ENCODE results near the gene KCTD18. TPM values are rescaled to one million over a fixed set of nuclear protein-coding genes. Genes with fewer than 3 reads are reported as not detected.

KCTD18 gene
- total RNA-seq, 1 donor from 2014 or later: 13.0 TPM

GRCh38 chr2:200446612-200447011 is 63.3 kb downstream of the KCTD18 start:
- DNase-seq (no peak), ATAC-seq (no peak)
- Histone ChIP-seq H3K9me3 (no peaks in the 10 kb centered on the region), H3K36me3 (peaks cover 10% of the 10 kb centered on the region), H3K27me3 (no peaks in the 10 kb centered on the region), H3K4me3 (no peak overlapping the region), H3K27ac (no peak overlapping the region), H3K4me1 (no peaks in the 10 kb centered on the region)
- TF ChIP-seq CTCF (IDR thresholded peaks at IDR 0.05): no peak
- intact Hi-C loops (cut with DNase I): no loop called here

GRCh38 chr2:200445284-200445683 is 64.6 kb downstream of the KCTD18 start:
- H3K9me3 ChIP-seq: no peaks in the 10 kb centered on the region

GRCh38 chr2:200444530-200444929 is 65.3 kb downstream of the KCTD18 start:
- ATAC-seq (peak; percentile 36), DNase-seq (no peak)
- Histone ChIP-seq H3K27ac (no peak overlapping the region), H3K4me3 (no peak overlapping the region), H3K27me3 (no peaks in the 10 kb centered on the region), H3K4me1 (no peaks in the 10 kb centered on the region), H3K9me3 (no peaks in the 10 kb centered on the region), H3K36me3 (peaks cover 19% of the 10 kb centered on the region)
- TF ChIP-seq CTCF (IDR thresholded peaks at IDR 0.05): no peak
- intact Hi-C loops (cut with DNase I): no loop called here

More at GRCh38 chr2:200445284-200445683, 64.6 kb downstream of the KCTD18 start:
- Histone ChIP-seq H3K4me3 (no peak overlapping the region), H3K36me3 (peaks cover 22% of the 10 kb centered on the region), H3K27me3 (no peaks in the 10 kb centered on the region), H3K4me1 (no peaks in the 10 kb centered on the region), H3K27ac (no peak overlapping the region)
- DNase-seq (no peak), ATAC-seq (no peak)
- no peak for TF ChIP-seq CTCF (IDR thresholded peaks at IDR 0.05)
- intact Hi-C loops (cut with DNase I): no loop called here

GRCh38 chr2:200443916-200444315 is 66.0 kb downstream of the KCTD18 start:
- Histone ChIP-seq H3K36me3 (peaks cover 19% of the 10 kb centered on the region), H3K4me1 (no peaks in the 10 kb centered on the region), H3K4me3 (no peak overlapping the region), H3K27me3 (no peaks in the 10 kb centered on the region), H3K27ac (no peak overlapping the region), H3K9me3 (no peaks in the 10 kb centered on the region)
- intact Hi-C loops (cut with DNase I): no loop called here
- no peak for ATAC-seq
- TF ChIP-seq CTCF (IDR thresholded peaks at IDR 0.05): no peak
- DNase-seq: no peak

GRCh38 chr2:200443376-200443775 is 66.5 kb downstream of the KCTD18 start:
- H3K27me3 ChIP-seq: no peaks in the 10 kb centered on the region
- peaks cover 19% of the 10 kb centered on the region for H3K36me3 ChIP-seq
- intact Hi-C loops (cut with DNase I): no loop called here
- TF ChIP-seq CTCF (IDR thresholded peaks at IDR 0.05): no peak
- no peak for ATAC-seq
- no peak for DNase-seq
- H3K27ac ChIP-seq: no peak overlapping the region
- no peak overlapping the region for H3K4me3 ChIP-seq
- H3K9me3 ChIP-seq: no peaks in the 10 kb centered on the region
- H3K4me1 ChIP-seq: no peaks in the 10 kb centered on the region

GRCh38 chr2:200442471-200442870 is 67.4 kb downstream of the KCTD18 start:
- H3K9me3 ChIP-seq: no peaks in the 10 kb centered on the region
- H3K4me1 ChIP-seq: no peaks in the 10 kb centered on the region
- H3K36me3 ChIP-seq: peaks cover 19% of the 10 kb centered on the region
- intact Hi-C loops (cut with DNase I): no loop called here
- DNase-seq: no peak
- H3K27me3 ChIP-seq: no peaks in the 10 kb centered on the region
- no peak overlapping the region for H3K4me3 ChIP-seq
- no peak for ATAC-seq
- H3K27ac ChIP-seq: no peak overlapping the region
- no peak for TF ChIP-seq CTCF (IDR thresholded peaks at IDR 0.05)
